ENCODE results near the gene PINLYP.

PINLYP gene

GRCh38 chr19:43575156-43575950, at the start of gene PINLYP, which contains the start of gene XRCC1:
PINLYP (plus strand) TSS chr19:43575801; CDS start chr19:43577192, 1,391 bp downstream.
XRCC1 (minus strand) TSS chr19:43575527; CDS start chr19:43575458, 69 bp downstream.
- no peak for TF ChIP-seq CTCF (IDR thresholded peaks at IDR 0.05; ENCODE audit: insufficient read depth, low read depth, low read length, missing control alignments)
- H3K4me3 ChIP-seq (ENCODE audit: low read length): peak within 1 kb of the TSS; percentile 98
- DNase-seq (ENCODE audit: low read depth): peak; percentile 99

- peak overlapping the region; percentile 83 for H3K4me3 ChIP-seq (ENCODE audit: low read length)
- peak; percentile 44 for DNase-seq (ENCODE audit: low read depth)
- no peak for TF ChIP-seq CTCF (IDR thresholded peaks at IDR 0.05; ENCODE audit: insufficient read depth, low read depth, low read length, missing control alignments)
Observed at GRCh38 chr19:43525836-43526771, 49.5 kb upstream of the PINLYP start.

GRCh38 chr19:43526884-43527859, 48.4 kb upstream of the PINLYP start, which contains the start of gene ETHE1:
ETHE1 (minus strand) TSS chr19:43527201; CDS start chr19:43527177, 24 bp downstream.
- TF ChIP-seq CTCF (IDR thresholded peaks at IDR 0.05; ENCODE audit: insufficient read depth, low read depth, low read length, missing control alignments): no peak
- DNase-seq (ENCODE audit: low read depth): peak; percentile 70
- peak within 1 kb of the TSS; percentile 83 for H3K4me3 ChIP-seq (ENCODE audit: low read length)

- peak; percentile 37 for DNase-seq (ENCODE audit: low read depth)
- no peak overlapping the region for H3K4me3 ChIP-seq (ENCODE audit: low read length)
- no peak for TF ChIP-seq CTCF (IDR thresholded peaks at IDR 0.05; ENCODE audit: insufficient read depth, low read depth, low read length, missing control alignments)
Observed at GRCh38 chr19:43527860-43528622, 47.6 kb upstream of the PINLYP start.

GRCh38 chr19:43532571-43532961, 43.0 kb upstream of the PINLYP start:
- no peak for TF ChIP-seq CTCF (IDR thresholded peaks at IDR 0.05; ENCODE audit: insufficient read depth, low read depth, low read length, missing control alignments)
- DNase-seq (ENCODE audit: low read depth): no peak
- peak overlapping the region; percentile 64 for H3K4me3 ChIP-seq (ENCODE audit: low read length)

All from epithelial cell of esophagus (primary cell).